Measurements from ENCODE around the gene TCEA2. TPM values are rescaled to one million over a fixed set of nuclear protein-coding genes. Genes with fewer than 3 reads are reported as not detected.
"Not testable (repeated sequence)": the region's sequence is repeated elsewhere in the genome, so short reads cannot be mapped to it uniquely, and the experiment has no call there.

TCEA2 gene
- total RNA-seq, 1 donor from 2014 or later, result 22.8 TPM

DNA sequence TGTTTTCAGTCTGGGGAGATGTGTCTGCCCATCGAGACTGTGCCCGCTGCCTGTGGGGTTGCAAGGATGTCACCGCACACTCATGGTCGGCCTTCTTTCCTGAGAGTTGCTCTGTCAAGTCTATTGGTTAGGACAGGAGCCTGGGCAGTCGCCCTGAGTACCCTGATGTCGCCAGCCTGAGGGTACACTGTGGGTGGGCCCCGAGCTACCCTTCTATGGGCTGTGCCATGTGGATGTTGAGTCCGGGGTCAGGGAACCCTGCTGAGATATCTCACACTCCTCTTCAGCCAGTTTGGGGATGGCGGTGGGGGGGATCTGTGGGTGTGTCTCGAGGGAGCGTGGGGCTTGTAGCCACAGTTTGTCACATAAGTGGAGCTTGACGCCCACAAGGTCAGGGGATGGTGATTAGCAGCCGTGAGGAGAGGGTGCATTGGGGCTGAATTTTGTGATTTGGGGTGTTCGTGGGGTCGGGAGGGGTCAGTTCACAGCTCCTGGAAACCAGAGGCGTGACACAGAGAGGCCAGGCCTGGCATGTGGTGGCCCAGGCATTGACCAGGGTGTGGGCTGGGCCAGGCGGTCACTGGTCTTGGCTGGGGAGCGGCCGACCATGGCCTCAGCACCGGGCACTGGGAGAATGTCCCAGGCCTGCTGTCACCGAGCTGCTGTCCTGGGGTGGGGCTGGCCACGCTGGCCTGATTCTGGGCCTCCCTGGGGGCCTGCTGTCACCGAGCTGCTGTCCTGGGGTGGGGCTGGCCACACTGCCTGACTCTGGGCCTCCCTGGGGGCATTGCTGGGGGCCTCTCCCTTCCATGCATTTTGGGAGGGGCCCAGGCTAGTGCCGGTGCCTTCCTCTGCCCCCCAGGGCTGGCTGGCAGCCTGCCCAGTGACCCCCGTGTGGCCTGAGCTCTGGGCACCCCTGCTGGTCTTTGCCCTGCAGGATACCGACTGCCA, 46.0 kb downstream of the TCEA2 start:
- no peak for DNase-seq

GRCh38 chr20:64109831-64110391, 46.9 kb downstream of the TCEA2 start:
- DNase-seq, result peak; percentile 53

DNA sequence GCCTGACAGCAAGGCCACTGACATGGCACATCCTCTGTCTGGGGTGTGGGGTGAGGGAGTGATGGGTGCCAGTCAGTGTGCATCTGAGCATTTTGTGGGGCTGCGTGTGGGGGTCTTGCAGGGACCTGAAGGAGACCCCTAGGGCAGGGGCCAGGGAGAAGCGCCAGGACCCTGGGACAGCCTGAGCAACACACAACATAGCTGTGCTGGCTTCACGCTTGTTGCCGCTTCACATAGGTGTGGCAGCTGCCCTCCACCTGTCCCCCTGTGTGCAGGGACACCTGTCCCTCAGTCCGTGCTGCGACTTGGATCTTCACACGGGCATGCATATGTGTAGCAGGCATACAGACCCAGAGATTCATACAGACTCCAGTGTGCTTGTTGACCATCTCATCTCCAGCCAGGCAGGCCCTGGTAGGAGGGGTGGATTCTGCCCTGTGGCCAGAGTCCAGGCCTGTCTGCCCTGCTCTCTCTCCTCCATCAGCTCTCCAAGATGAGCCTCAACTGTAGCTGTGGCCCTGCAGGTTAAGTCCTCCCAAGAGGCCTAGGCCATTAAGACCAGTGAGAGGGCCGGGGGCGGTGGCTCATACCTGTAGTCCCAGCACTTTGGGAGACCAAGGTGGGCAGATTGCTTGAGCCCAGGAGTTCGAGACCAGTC, 47.5 kb downstream of the TCEA2 start:
- no peak for DNase-seq

GRCh38 chr20:64111841-64112641, 49.0 kb downstream of the TCEA2 start:
- no peak for DNase-seq

- DNase-seq, result no peak
Measured at GRCh38 chr20:64112691-64113443, 49.9 kb downstream of the TCEA2 start.

DNA sequence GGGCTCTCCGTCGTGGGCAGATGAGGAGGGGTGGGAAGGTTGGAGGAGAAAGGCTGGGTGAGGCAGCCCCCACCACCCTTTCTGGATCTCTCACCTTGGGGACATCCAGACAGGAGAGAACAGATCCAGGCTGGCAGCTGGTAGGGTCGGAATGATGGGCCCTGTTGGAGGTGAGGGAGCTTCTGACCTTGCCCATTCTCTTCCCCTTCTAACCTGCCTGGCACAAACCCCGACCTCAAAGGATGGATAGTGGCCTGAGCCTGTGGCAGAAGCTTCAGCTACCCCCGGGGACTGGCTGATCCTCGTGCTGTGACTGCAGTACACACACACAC, 50.4 kb downstream of the TCEA2 start:
- no peak for DNase-seq

DNA sequence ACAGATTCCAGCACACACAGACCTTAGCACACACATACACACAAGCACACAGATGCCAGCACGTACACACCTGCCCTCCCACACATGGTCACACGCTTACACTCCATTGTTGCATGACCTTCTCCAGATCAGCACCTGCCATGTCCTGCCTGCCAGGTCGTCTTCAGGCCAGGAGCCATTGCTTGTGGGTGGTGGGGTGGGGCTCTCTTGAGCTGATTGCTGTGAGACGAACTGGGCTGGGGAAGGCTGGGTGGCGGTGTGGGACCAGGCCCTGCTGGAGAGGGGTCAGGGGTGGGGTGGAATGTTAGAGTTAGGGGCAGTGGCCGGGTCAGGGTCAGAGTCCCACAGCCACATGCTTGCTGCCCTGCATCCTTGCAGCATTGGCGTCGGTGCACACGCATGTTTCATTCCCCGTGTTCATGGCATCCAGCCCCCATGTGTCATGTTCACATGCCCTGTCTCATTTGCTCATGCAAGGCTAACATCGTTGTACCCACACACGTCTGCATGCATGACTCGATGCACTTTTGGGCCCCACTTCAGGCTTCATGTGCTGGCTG, 50.9 kb downstream of the TCEA2 start:
- no peak for DNase-seq

- no peak for DNase-seq
Measured at GRCh38 chr20:64114356-64114971, 51.5 kb downstream of the TCEA2 start.

GRCh38 chr20:64115171-64115911, 52.3 kb downstream of the TCEA2 start:
- no peak for DNase-seq

DNA sequence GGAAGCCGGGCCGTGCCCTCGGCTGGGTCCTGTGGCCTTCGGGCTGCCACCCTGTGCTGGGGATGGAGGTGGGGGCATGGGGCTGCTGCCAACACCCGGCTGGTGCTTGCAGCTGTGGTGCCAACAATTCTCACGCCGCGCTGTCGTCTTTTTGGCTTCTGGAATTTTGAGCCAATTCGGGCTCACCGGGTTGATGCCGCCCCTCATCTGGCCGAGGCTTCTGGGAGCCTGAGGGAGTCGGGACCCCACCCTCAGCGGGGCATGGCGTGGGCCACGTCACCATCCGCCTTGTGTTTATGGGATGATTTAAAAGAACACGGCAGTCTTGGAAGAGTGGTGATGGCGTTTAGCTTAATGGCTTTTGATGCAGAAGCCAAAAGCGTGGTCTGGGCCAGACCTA, 53.0 kb downstream of the TCEA2 start:
- no peak for DNase-seq

DNA sequence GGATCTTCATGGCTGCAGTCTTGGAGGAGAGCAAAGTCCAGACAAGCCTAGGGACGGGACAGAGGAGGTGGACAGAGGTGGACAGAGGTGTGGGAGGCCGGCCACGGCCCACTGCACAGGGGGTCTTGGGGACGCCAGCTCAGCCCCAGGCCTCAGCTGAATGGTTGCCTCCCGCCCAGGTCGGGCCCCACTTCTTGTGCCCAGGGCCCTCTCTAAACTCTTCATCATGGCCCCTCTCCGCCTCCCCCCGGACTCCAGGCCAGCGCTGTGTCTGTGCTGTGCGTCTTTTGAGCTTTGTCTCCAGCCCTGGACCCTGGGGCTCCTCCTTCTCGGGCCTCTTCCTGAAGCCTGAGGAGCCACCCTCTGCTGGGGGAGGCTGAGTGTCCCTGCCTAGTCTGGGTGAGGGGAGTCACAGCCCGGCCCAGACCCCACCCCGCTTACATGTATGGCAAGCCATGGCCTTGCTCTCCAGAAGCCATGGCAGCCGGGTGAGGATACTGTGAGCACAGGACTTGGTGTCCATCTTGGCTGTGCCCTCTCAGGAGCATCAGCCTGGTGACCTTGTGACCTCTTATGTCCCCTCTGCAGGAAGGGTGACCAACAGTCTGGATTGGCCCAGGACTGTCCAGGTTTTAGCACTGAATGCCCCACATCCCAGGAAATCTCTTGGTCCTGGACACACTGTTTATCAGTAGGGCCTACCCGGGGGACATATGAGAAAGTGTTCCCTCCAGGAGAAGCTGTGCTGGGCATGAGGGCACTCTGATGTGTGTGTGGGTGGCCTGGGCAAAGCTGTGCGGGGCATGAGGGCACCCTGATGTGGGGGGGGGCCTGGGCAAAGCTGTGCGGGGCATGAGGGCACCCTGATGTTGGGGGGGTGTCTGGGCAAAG, 53.8 kb downstream of the TCEA2 start:
- no peak for DNase-seq

GRCh38 chr20:64117432-64117777, 54.4 kb downstream of the TCEA2 start:
- DNase-seq, result not testable (repeated sequence)

DNA sequence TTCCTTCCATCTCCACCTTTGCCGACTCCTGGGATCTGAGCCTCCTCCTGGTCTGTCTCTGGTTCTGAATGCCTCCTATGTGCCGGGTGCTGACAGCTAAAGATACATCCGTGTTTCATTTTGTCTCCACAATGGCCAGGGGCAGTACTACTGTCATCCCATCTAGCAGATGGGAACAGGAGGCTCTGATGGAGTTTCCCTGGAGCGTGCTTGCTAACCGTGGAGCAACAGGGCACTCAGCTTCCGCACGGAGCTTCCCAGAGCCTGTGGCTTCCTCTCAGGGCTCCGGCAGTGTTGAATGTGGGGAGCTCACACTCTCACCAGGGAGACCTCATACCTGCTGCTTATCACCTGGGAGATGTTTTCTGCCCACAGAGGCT, 56.3 kb downstream of the TCEA2 start:
- DNase-seq, result no peak

DNA sequence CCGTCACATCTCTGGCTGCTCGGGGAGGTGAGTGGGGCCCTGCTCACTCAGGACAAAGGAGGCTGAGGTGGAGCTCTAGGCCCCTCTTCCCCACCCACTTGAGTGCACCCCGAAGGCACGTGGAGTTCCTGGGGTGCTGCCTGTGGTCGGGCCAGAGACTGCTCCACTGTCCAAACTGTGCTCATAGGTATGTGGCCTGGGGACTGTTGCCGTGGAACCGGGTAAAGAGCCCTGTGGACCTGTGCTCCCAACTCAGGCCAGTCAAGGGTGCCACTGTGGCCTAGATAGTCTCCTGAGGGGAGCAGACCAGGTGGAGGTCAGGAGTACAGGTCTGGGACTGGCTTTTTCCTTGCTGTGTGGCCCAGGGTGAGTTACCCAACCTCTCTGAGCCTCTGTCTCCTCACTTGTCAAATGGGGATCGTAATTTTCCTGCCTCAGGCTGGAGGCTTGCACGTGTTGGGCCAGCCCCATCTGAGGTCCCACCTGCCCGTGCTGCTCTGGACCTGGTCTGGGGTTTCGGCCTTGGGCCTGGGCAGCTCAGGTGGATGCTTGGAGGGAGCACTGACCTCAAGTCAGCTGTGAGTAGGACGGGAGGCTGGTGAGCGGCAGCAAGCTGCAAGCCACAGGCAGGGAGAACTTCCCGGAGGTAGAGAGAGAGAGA, 56.8 kb downstream of the TCEA2 start:
- DNase-seq, result no peak

- no peak for DNase-seq
Measured at GRCh38 chr20:64121586-64121985, 58.6 kb downstream of the TCEA2 start.
